ENCODE results near the gene ACAA1. TPM values are rescaled to one million over a fixed set of nuclear protein-coding genes. Genes with fewer than 3 reads are reported as not detected.

The ACAA1 gene
- total and polyA plus RNA-seq, 2 of the 13 experiments (the other 11 are each of a cell fraction or from before 2014, with no cell fraction given): 60.8 to 188 TPM

DNA sequence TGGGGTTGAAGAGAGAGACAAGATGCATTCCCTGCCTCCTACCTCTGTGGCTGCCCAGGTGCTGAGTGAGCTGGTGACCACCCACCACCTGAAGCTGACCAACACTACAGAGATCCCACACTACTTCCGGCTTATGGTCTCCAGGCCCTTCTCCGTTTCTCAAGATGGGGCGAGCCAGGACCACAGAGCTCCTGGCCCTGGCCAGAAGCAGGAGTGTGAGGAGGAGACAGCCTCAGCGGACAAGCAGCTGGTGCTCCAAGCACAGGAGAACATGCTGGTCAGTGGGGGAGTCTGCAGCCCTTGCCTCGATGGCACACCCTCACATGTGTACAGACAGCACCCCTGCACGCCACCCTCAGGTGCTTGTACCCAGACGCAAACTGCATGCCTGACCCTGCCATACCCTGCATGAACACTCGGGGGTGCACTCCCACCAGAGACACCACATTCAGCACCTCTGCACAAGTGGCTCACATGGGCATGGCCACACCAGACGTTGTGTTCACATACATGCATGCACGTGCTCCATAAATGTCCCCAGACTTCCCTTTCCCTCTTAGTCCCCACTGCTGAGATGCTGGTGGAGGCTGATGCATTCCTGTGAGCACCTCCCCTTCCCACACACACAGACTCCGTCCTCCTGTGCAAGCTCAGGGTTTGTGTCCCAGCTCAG, 19.0 kb downstream of the ACAA1 start (continued):
- TF ChIP-seq XRCC5 (optimal IDR thresholded peaks at IDR 0.05; ENCODE audit: low read length): peak; percentile 65
- TF ChIP-seq ZNF792 (CRISPR knock-in tag; IDR thresholded peaks at IDR 0.05): peak; percentile 31; the same call in 1 of the 2 replicates
- TF ChIP-seq RNF2 (conservative IDR thresholded peaks at IDR 0.05; ENCODE audit: low read depth): 0 out of 2 replicates have a peak, but pooled peaks have one; percentile 34
- TF ChIP-seq, protein P1, sequence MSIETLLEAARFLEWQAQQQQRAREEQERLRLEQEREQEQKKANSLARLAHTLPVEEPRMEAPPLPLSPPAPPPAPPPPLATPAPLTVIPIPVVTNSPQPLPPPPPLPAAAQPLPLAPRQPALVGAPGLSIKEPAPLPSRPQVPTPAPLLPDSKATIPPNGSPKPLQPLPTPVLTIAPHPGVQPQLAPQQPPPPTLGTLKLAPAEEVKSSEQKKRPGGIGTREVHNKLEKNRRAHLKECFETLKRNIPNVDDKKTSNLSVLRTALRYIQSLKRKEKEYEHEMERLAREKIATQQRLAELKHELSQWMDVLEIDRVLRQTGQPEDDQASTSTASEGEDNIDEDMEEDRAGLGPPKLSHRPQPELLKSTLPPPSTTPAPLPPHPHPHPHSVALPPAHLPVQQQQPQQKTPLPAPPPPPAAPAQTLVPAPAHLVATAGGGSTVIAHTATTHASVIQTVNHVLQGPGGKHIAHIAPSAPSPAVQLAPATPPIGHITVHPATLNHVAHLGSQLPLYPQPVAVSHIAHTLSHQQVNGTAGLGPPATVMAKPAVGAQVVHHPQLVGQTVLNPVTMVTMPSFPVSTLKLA (IDR thresholded peaks at IDR 0.05): peak; percentile 62
- TF ChIP-seq GATAD2A (CRISPR knock-in tag; IDR thresholded peaks at IDR 0.05): peak; percentile 47; the same call in 1 of the 2 replicates
- TF ChIP-seq MXI1 (IDR thresholded peaks at IDR 0.05; ENCODE audit: borderline replicate concordance, low read depth, low read length): peak; percentile 83; the same call in 1 of the 3 replicates
- 0 out of 2 replicates have a peak, but pooled peaks have one; percentile 12 for TF ChIP-seq YEATS2 (CRISPR knock-in tag; IDR thresholded peaks at IDR 0.05; ENCODE audit: borderline replicate concordance)
- TF ChIP-seq POLR2AphosphoS2 (IDR thresholded peaks at IDR 0.05; ENCODE audit: low read depth, low read length): peak; percentile 91
- TF ChIP-seq, protein P2, sequence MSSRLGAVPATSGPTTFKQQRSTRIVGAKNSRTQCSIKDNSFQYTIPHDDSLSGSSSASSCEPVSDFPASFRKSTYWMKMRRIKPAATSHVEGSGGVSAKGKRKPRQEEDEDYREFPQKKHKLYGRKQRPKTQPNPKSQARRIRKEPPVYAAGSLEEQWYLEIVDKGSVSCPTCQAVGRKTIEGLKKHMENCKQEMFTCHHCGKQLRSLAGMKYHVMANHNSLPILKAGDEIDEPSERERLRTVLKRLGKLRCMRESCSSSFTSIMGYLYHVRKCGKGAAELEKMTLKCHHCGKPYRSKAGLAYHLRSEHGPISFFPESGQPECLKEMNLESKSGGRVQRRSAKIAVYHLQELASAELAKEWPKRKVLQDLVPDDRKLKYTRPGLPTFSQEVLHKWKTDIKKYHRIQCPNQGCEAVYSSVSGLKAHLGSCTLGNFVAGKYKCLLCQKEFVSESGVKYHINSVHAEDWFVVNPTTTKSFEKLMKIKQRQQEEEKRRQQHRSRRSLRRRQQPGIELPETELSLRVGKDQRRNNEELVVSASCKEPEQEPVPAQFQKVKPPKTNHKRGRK (CRISPR knock-in tag; IDR thresholded peaks at IDR 0.05): 0 out of 2 replicates have a peak, but pooled peaks have one; percentile 79
- TF ChIP-seq ZFP36L1 (CRISPR knock-in tag; IDR thresholded peaks at IDR 0.05): no peak
- 0 out of 2 replicates have a peak, but pooled peaks have one; percentile 5 for TF ChIP-seq ETV5 (CRISPR knock-in tag; IDR thresholded peaks at IDR 0.05; ENCODE audit: borderline replicate concordance)
- TF ChIP-seq, protein P3, sequence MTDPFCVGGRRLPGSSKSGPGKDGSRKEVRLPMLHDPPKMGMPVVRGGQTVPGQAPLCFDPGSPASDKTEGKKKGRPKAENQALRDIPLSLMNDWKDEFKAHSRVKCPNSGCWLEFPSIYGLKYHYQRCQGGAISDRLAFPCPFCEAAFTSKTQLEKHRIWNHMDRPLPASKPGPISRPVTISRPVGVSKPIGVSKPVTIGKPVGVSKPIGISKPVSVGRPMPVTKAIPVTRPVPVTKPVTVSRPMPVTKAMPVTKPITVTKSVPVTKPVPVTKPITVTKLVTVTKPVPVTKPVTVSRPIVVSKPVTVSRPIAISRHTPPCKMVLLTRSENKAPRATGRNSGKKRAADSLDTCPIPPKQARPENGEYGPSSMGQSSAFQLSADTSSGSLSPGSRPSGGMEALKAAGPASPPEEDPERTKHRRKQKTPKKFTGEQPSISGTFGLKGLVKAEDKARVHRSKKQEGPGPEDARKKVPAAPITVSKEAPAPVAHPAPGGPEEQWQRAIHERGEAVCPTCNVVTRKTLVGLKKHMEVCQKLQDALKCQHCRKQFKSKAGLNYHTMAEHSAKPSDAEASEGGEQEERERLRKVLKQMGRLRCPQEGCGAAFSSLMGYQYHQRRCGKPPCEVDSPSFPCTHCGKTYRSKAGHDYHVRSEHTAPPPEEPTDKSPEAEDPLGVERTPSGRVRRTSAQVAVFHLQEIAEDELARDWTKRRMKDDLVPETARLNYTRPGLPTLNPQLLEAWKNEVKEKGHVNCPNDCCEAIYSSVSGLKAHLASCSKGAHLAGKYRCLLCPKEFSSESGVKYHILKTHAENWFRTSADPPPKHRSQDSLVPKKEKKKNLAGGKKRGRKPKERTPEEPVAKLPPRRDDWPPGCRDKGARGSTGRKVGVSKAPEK (CRISPR knock-in tag; IDR thresholded peaks at IDR 0.05; ENCODE audit: borderline replicate concordance): 0 out of 2 replicates have a peak, but pooled peaks have one; percentile 17
- TF ChIP-seq ZNF891 (CRISPR knock-in tag; IDR thresholded peaks at IDR 0.05): 0 out of 2 replicates have a peak, but pooled peaks have one; percentile 43
- TF ChIP-seq NFE2L1 (CRISPR knock-in tag; IDR thresholded peaks at IDR 0.05; ENCODE audit: borderline replicate concordance): 0 out of 2 replicates have a peak, but pooled peaks have one; percentile 46
- no peak for TF ChIP-seq TCF7 (IDR thresholded peaks at IDR 0.05; ENCODE audit: low read depth)
- peak; percentile 39 for TF ChIP-seq HDAC2 (CRISPR knock-in tag; IDR thresholded peaks at IDR 0.05)
- TF ChIP-seq, protein P4, sequence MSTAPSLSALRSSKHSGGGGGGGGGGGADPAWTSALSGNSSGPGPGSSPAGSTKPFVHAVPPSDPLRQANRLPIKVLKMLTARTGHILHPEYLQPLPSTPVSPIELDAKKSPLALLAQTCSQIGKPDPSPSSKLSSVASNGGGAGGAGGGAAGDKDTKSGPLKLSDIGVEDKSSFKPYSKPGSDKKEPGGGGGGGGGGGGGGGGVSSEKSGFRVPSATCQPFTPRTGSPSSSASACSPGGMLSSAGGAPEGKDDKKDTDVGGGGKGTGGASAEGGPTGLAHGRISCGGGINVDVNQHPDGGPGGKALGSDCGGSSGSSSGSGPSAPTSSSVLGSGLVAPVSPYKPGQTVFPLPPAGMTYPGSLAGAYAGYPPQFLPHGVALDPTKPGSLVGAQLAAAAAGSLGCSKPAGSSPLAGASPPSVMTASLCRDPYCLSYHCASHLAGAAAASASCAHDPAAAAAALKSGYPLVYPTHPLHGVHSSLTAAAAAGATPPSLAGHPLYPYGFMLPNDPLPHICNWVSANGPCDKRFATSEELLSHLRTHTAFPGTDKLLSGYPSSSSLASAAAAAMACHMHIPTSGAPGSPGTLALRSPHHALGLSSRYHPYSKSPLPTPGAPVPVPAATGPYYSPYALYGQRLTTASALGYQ (CRISPR knock-in tag; IDR thresholded peaks at IDR 0.05): no peak
- peak; percentile 78; the same call in 1 of the 2 replicates for TF ChIP-seq PRMT3 (CRISPR knock-in tag; IDR thresholded peaks at IDR 0.05; ENCODE audit: borderline replicate concordance, low read depth)
- TF ChIP-seq, protein P5, sequence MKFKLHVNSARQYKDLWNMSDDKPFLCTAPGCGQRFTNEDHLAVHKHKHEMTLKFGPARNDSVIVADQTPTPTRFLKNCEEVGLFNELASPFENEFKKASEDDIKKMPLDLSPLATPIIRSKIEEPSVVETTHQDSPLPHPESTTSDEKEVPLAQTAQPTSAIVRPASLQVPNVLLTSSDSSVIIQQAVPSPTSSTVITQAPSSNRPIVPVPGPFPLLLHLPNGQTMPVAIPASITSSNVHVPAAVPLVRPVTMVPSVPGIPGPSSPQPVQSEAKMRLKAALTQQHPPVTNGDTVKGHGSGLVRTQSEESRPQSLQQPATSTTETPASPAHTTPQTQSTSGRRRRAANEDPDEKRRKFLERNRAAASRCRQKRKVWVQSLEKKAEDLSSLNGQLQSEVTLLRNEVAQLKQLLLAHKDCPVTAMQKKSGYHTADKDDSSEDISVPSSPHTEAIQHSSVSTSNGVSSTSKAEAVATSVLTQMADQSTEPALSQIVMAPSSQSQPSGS (CRISPR knock-in tag; IDR thresholded peaks at IDR 0.05): 0 out of 2 replicates have a peak, but pooled peaks have one; percentile 48
